Loucy (cell line): ENCODE measurements around the gene BAAT.

Experiments used
- CTCF ChIP-seq: fragments of 200-600 bp; sonication (generic); conservative IDR thresholded peaks from 2 replicates; pipeline ENCODE4 v1.5.1; 2014; ENCODE audit warnings: mild to moderate bottlenecking, antibody characterized with exemption, low read length
- EZH2phosphoT487 ChIP-seq: fragments of 200-600 bp; IDR thresholded peaks from 2 replicates; pipeline ENCODE4 v1.6.1; 2018; ENCODE audit warnings: antibody characterized with exemption, mild to moderate bottlenecking, moderate library complexity, borderline replicate concordance

- TF ChIP-seq CTCF (no peak), EZH2phosphoT487 (no peak)
Observed at GRCh38 chr9:101432171-101432570, 47.4 kb upstream of the BAAT start.
